ENCODE data around the gene PARD6B.

- TF ChIP-seq CTCF (conservative IDR thresholded peaks at IDR 0.05; ENCODE audit: low read length) (no peak), EZH2phosphoT487 (IDR thresholded peaks at IDR 0.05; ENCODE audit: borderline replicate concordance) (no peak)
Observed at GRCh38 chr20:50682065-50682464, 49.3 kb upstream of the PARD6B start.

Measured in Loucy (cell line).